C4-2B (cell line): ENCODE data around the gene RHEB.

ENCODE experiments used
- H3K27ac ChIP-seq: fragments of 450-650 bp; 2 replicates; pipeline ENCODE4 v1.5.1; 2017
- ZFX ChIP-seq: fragments of 450-650 bp; IDR thresholded peaks from 2 replicates; pipeline ENCODE4 v1.6.1; 2017
- TF ChIP-seq, protein P1 (sequence below): fragments of 450-650 bp; conservative IDR thresholded peaks from 2 replicates; pipeline ENCODE4 v1.5.1; 2017; ENCODE audit warnings: mild to moderate bottlenecking

RHEB gene

DNA sequence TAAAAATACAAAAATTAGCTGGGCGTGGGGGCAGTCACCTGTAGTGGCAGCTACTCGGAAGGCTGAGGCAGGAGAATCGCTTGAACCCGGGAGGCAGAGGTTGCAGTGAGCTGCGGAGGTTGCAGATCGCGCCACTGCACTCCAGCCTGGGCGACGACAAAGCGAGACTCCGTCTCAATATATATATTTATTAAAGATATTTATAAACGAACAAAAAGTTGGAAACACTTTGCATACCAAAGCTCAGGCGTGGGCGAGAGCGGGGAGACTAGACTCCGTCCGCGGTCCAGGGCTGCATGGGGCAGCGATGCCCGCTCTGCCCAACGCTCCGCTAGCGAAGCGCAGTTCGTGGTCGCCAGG is 71.8 kb downstream of the RHEB start:
- TF ChIP-seq, protein P1, sequence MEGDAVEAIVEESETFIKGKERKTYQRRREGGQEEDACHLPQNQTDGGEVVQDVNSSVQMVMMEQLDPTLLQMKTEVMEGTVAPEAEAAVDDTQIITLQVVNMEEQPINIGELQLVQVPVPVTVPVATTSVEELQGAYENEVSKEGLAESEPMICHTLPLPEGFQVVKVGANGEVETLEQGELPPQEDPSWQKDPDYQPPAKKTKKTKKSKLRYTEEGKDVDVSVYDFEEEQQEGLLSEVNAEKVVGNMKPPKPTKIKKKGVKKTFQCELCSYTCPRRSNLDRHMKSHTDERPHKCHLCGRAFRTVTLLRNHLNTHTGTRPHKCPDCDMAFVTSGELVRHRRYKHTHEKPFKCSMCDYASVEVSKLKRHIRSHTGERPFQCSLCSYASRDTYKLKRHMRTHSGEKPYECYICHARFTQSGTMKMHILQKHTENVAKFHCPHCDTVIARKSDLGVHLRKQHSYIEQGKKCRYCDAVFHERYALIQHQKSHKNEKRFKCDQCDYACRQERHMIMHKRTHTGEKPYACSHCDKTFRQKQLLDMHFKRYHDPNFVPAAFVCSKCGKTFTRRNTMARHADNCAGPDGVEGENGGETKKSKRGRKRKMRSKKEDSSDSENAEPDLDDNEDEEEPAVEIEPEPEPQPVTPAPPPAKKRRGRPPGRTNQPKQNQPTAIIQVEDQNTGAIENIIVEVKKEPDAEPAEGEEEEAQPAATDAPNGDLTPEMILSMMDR = no peak
- no peak for TF ChIP-seq ZFX
- no peak overlapping the region for H3K27ac ChIP-seq

DNA sequence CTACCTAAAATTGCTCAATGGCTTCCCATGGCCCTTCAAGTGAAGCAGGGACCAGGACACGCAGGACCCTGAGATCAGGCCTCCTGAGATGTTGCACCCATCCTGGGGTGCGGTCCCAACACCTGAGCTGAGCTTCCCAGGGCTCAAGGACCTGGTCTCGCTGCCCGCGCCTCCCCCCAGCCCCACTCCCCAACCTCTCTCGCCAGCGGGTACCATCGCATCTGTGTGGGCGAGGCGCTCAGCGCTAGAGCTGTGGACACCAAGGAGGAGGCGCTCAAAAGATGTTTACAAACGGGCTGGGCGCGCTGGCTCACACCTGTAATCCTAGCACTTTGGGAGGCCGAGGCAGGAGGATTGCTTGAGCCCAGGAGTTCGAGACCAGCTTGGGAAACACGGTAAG is 72.4 kb downstream of the RHEB start:
- TF ChIP-seq, protein P1 = no peak
- TF ChIP-seq ZFX = no peak
- H3K27ac ChIP-seq = no peak overlapping the region

DNA sequence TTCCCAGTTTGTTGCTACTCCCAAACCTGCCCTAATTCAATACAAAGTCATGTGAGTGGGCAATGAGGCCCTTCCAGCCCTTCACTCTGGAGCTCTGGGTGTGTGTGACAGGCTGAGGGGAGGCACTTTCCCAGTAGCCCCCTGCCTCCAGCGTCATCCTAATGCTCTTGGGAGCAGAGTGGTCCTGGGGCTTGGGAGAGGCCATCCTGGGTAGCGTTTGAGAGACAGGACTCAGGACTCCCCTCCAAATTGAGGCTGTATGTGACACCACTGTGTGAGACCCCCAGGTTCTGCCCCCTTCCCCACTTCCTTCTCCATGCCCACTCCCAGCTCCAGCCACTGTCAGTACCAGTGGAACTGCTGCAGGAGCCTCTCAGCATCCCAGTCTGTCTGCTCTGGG is 73.3 kb downstream of the RHEB start:
- TF ChIP-seq ZFX = no peak
- TF ChIP-seq, protein P1 = no peak
- no peak overlapping the region for H3K27ac ChIP-seq

DNA sequence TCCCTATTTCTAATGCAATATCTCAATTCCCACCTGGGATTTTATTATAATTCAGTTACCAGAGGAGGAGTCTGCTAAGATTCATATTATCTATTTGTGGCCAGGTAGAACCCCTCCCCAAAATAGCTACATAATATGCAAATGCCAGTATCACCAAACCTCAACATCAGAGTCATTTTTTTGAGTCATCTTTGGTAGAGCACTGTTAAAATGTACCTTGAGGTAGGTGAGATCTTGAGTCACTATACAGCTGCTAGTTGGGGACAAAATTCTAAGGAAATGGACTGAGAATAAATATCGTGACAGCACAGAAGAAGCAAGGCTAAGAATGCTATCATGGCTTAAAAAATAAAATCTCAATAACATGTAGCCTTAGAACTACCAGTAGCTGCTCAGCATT is 75.1 kb downstream of the RHEB start:
- H3K27ac ChIP-seq = no peak overlapping the region
- TF ChIP-seq, protein P1 = no peak

DNA sequence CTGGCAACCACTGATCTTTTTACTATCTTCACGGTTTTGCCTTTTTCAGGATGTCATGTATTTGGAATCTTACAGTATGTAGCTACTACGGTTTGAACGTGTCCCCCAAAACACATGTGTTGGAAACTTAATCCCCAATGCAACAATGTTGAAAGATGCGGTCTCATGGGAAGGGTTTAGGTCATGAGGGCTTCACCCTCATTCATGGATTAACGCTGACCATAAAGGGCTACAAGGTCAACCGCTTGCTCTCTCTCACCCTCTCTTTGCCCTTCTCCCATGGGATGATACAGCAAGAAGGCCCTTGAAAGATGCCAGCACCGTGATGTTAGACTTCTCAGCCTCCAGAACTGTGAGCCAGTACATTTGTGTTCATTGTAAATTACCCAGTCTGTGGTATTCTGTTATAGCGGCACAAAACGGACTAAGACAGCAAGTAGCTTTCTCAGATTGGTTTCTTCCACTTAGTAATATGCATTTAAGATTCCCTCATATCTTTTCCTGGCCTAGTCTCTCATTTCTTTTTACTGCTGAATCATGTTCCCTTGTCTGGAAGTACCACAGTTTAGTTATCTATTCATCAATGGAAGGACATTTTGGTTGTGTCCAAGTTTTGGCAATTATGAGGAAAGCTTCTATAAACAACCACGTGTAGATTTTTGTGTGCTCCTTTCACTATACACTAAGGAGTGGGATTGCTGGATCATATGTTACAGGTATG is 76.8 kb downstream of the RHEB start:
- TF ChIP-seq, protein P1 = no peak
- TF ChIP-seq ZFX = no peak
- H3K27ac ChIP-seq = no peak overlapping the region

DNA sequence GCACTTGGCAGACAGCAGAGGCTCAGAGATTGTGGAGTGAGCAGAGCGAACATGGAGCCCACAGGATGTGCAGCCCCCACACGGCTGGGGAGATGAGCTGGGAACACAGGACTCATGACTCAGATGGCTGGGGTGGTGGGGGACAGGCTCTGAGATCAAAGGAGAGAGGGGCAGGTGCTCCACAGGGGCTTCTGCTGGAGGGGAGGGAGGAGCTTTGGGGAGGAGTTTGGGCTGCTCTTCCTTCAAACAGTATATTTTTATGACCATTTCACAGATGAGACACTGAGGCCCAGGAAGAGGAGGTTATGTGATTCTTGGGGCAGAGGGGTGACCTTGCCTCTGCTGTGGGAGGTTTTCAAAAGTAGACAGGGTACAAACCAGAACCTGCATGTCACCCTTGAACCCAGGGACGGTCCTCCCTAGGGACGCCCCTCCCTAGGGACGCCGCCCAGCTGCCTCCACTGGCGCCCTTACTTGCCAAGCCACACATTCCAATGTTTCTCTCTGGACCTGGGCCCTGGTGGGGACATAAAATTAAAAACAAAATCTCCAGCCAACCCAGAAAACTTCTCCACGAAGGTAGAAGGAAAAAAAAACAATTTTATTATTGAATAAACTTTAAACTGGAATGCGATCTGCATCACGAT is 78.8 kb downstream of the RHEB start:
- H3K27ac ChIP-seq = no peak overlapping the region
- TF ChIP-seq, protein P1 = no peak
- TF ChIP-seq ZFX = no peak

DNA sequence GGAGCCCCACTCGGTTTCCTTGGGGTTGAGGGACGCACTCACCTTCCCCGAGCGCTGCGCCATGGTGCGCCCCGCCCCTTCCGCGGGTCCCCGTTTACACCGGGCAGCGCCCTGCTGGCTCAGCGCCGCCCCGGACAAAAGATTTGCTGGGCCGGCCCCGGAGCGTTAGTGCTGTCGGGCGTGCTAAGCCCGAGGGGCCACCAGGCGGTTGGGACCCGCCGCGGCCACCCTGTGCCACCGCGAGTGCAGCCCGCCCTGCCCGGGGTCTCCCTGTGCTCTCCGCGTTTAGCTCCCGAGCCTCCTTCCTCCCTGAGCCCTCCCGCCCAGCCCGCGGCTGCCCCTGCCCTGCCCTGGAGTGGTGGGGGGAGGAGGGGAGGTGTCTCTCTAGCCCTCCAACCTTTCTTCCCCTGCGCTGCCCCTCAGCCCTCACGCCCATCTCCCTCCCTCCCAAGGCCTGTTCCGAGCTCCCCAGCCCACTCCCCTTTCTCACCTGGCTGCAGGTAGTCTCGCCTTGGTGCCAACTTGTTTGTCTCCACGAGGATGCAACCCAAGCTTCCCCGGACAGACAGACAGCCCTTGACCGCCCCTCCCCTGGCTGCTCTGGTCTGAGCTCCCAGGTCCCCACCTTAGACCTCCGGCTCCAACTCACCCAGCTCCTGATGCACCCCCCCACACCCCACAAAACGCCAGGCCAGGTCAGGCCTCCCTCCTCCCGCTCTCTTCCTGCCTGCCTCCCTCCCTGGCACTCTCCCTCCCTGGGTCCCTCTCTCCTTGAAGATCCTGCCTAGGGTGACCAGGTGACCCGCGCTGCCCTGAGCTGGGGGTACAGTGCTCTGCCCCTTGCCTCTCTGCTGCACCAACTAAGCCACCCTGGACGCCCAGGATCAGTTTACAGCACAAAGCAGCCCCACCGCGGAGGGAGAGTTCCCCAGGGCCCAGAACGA is 79.6 kb downstream of the RHEB start, which contains the start of gene CRYGN:
Gene CRYGN (minus strand): TSS at position 287 of the 944 bp plus-strand sequence. CDS start 224 bp downstream, at position 63.
- no peak within 1 kb of the TSS for H3K27ac ChIP-seq

More for the DNA sequence above, 79.6 kb downstream of the RHEB start, which contains the start of gene CRYGN:
- TF ChIP-seq, protein P1 = no peak
- TF ChIP-seq ZFX = no peak
